ENCODE data around the gene ARL14EPL.

Gene ARL14EPL

GRCh38 chr5:115988002-115988401, 44.3 kb upstream of the ARL14EPL start:
- TF ChIP-seq EZH2phosphoT487 (conservative IDR thresholded peaks at IDR 0.05; ENCODE audit: low read length) (no peak), CTCF (IDR thresholded peaks at IDR 0.05; ENCODE audit: insufficient read depth, low read length, poor library complexity, severe bottlenecking) (no peak)
- Histone ChIP-seq H3K4me2 (ENCODE audit: low read depth, low read length, poor library complexity, severe bottlenecking) (no peak overlapping the region), H3K36me3 (ENCODE audit: low read length) (no peaks in the 10 kb centered on the region), H4K20me1 (ENCODE audit: low read depth, low read length) (no peaks in the 10 kb centered on the region), H3K9me3 (ENCODE audit: insufficient read depth, low read length) (no peaks in the 10 kb centered on the region), H3F3A (ENCODE audit: insufficient read depth) (no peaks in the 10 kb centered on the region), H3K9ac (ENCODE audit: low read length) (no peak overlapping the region), H3K4me3 (ENCODE audit: insufficient read depth, low read length, poor library complexity, severe bottlenecking) (no peak overlapping the region), H3K9me2 (replicated peaks; ENCODE audit: insufficient read depth, low read length) (no peaks in the 10 kb centered on the region), H3K79me2 (ENCODE audit: insufficient read depth, low read length) (no peaks in the 10 kb centered on the region), H2AFZ (ENCODE audit: low read depth, low read length, severe bottlenecking) (no peak overlapping the region), H3K27me3 (ENCODE audit: low read length) (peaks cover 2% of the 10 kb centered on the region; the same call in 1 of the 2 replicates), H3K27ac (ENCODE audit: low read depth, low read length) (no peak overlapping the region)

DNA sequence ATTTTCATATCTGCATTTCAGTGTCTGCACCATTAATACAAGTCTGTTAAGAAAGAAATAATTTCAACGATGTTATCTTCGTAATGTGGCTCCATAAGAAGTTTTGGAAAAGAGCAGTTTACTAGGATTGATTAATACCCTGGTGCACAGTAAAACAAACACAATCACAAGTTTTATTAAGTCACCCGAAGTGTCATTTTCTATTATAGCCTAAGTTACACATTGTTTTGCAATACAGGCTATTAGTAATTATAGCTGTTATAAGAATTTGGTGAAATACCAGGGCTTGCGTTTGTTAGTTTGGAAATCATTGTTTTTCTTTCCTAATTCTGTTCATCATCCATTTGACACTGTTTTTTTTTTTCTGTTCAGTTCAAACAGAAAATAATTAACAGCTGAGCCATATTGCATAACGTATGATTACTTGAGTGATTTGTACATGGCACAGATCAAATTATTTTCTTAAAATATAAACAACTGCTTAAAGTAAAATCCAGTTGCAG, 39.4 kb upstream of the ARL14EPL start:
- Histone ChIP-seq H3K27ac (ENCODE audit: low read depth, low read length) (no peak overlapping the region), H3F3A (ENCODE audit: insufficient read depth) (no peaks in the 10 kb centered on the region), H3K9me2 (replicated peaks; ENCODE audit: insufficient read depth, low read length) (no peaks in the 10 kb centered on the region), H3K9me3 (ENCODE audit: insufficient read depth, low read length) (no peaks in the 10 kb centered on the region), H4K20me1 (ENCODE audit: low read depth, low read length) (no peaks in the 10 kb centered on the region), H3K27me3 (ENCODE audit: low read length) (peaks cover 2% of the 10 kb centered on the region; the same call in 1 of the 2 replicates), H3K9ac (ENCODE audit: low read length) (no peak overlapping the region), H3K79me2 (ENCODE audit: insufficient read depth, low read length) (no peaks in the 10 kb centered on the region), H3K4me2 (ENCODE audit: low read depth, low read length, poor library complexity, severe bottlenecking) (no peak overlapping the region), H3K36me3 (ENCODE audit: low read length) (no peaks in the 10 kb centered on the region), H2AFZ (ENCODE audit: low read depth, low read length, severe bottlenecking) (no peak overlapping the region), H3K4me3 (ENCODE audit: insufficient read depth, low read length, poor library complexity, severe bottlenecking) (no peak overlapping the region)
- TF ChIP-seq EZH2phosphoT487 (conservative IDR thresholded peaks at IDR 0.05; ENCODE audit: low read length) (no peak), CTCF (IDR thresholded peaks at IDR 0.05; ENCODE audit: insufficient read depth, low read length, poor library complexity, severe bottlenecking) (no peak)

- no peaks in the 10 kb centered on the region for H3K9me2 ChIP-seq (replicated peaks; ENCODE audit: insufficient read depth, low read length)
- no peaks in the 10 kb centered on the region for H3K9me3 ChIP-seq (ENCODE audit: insufficient read depth, low read length)
- H3K27me3 ChIP-seq (ENCODE audit: low read length): peaks cover 2% of the 10 kb centered on the region; the same call in 1 of the 2 replicates
- H3F3A ChIP-seq (ENCODE audit: insufficient read depth): no peaks in the 10 kb centered on the region
- no peaks in the 10 kb centered on the region for H3K79me2 ChIP-seq (ENCODE audit: insufficient read depth, low read length)
- no peak overlapping the region for H3K27ac ChIP-seq (ENCODE audit: low read depth, low read length)
- H3K9ac ChIP-seq (ENCODE audit: low read length): no peak overlapping the region
- TF ChIP-seq CTCF (IDR thresholded peaks at IDR 0.05; ENCODE audit: insufficient read depth, low read length, poor library complexity, severe bottlenecking): no peak
- no peak for TF ChIP-seq EZH2phosphoT487 (conservative IDR thresholded peaks at IDR 0.05; ENCODE audit: low read length)
- no peaks in the 10 kb centered on the region for H3K36me3 ChIP-seq (ENCODE audit: low read length)
- H2AFZ ChIP-seq (ENCODE audit: low read depth, low read length, severe bottlenecking): no peak overlapping the region
- no peaks in the 10 kb centered on the region for H4K20me1 ChIP-seq (ENCODE audit: low read depth, low read length)
- H3K4me2 ChIP-seq (ENCODE audit: low read depth, low read length, poor library complexity, severe bottlenecking): no peak overlapping the region
- no peak overlapping the region for H3K4me3 ChIP-seq (ENCODE audit: insufficient read depth, low read length, poor library complexity, severe bottlenecking)
Observed at GRCh38 chr5:115995351-115995750, 36.9 kb upstream of the ARL14EPL start.

Measured in SU-DHL-6 (cell line).